HepG2 (cell line): ENCODE data around the gene CTIF.

Experiments
- CTCF ChIP-seq: sonication (generic); formaldehyde crosslinking; IDR thresholded peaks from 2 replicates; pipeline ENCODE4 v1.5.0; 2020; ENCODE audit warnings: mild to moderate bottlenecking, missing genetic modification reagents, moderate library complexity
- DDIT3 ChIP-seq: sonication (generic); formaldehyde crosslinking; IDR thresholded peaks from 2 replicates; pipeline ENCODE4 v1.4.0; 2020; ENCODE audit warnings: mild to moderate bottlenecking, missing genetic modification reagents
- PRDM15 ChIP-seq: sonication (generic); formaldehyde crosslinking; IDR thresholded peaks from 2 replicates; pipeline ENCODE4 v1.4.0; 2020; ENCODE audit warnings: missing genetic modification reagents
- REL ChIP-seq: sonication (generic); formaldehyde crosslinking; conservative IDR thresholded peaks from 2 replicates; pipeline ENCODE4 v1.8.0; 2022; ENCODE audit warnings: mild to moderate bottlenecking, missing genetic modification reagents, moderate library complexity
- SP1 ChIP-seq, 2 experiments: fragments of 450-650 bp in 1 of 2; sonication (generic) in 1 of 2; formaldehyde crosslinking in 1 of 2; IDR thresholded peaks; 2 replicates each; pipeline versions ENCODE4 v1.4.0 to v1.6.1; 2016 to 2020; ENCODE audit warnings: missing genetic modification reagents in 1 of 2
- STAT5B ChIP-seq: sonication (generic); formaldehyde crosslinking; IDR thresholded peaks from 2 replicates; pipeline ENCODE4 v1.4.0; 2020; ENCODE audit warnings: missing genetic modification reagents

- TF ChIP-seq DDIT3 (CRISPR knock-in tag) (no peak), CTCF (no peak), PRDM15 (no peak), SP1 (IDR thresholded peaks at IDR 0.05) (no peak), SP1 (CRISPR knock-in tag; IDR thresholded peaks at IDR 0.05) (no peak), REL (CRISPR knock-in tag) (no peak), STAT5B (no peak)
Observed at GRCh38 chr18:48901145-48902022, 362.6 kb downstream of the CTIF start.
